ENCODE data around the gene ZBP1.

ZBP1 gene

GRCh38 chr20:57590485-57591288 lies 29.5 kb downstream of the ZBP1 start:
- no peak for DNase-seq (ENCODE audit: extremely low read depth, low read depth)
- TF ChIP-seq CTCF (IDR thresholded peaks at IDR 0.05; ENCODE audit: low read depth, low read length): no peak

GRCh38 chr20:57589728-57590484 lies 30.3 kb downstream of the ZBP1 start:
- no peak for TF ChIP-seq CTCF (IDR thresholded peaks at IDR 0.05; ENCODE audit: low read depth, low read length)
- DNase-seq (ENCODE audit: extremely low read depth, low read depth): no peak

- TF ChIP-seq CTCF (IDR thresholded peaks at IDR 0.05; ENCODE audit: low read depth, low read length): no peak
- no peak for DNase-seq (ENCODE audit: extremely low read depth, low read depth)
Measured at GRCh38 chr20:57589123-57589727, 31.0 kb downstream of the ZBP1 start.

- TF ChIP-seq CTCF (IDR thresholded peaks at IDR 0.05; ENCODE audit: low read depth, low read length): no peak
- no peak for DNase-seq (ENCODE audit: extremely low read depth, low read depth)
Measured at GRCh38 chr20:57588596-57588995, 31.6 kb downstream of the ZBP1 start.

- TF ChIP-seq CTCF (IDR thresholded peaks at IDR 0.05; ENCODE audit: low read depth, low read length): no peak
- no peak for DNase-seq (ENCODE audit: extremely low read depth, low read depth)
Measured at GRCh38 chr20:57587989-57588377, 32.2 kb downstream of the ZBP1 start.

GRCh38 chr20:57587278-57587988 lies 32.8 kb downstream of the ZBP1 start:
- TF ChIP-seq CTCF (IDR thresholded peaks at IDR 0.05; ENCODE audit: low read depth, low read length): no peak

More at GRCh38 chr20:57587278-57587988, 32.8 kb downstream of the ZBP1 start:
- no peak for DNase-seq (ENCODE audit: extremely low read depth, low read depth)
